ENCODE measurements around the gene PPP1R3E. TPM values are rescaled to one million over a fixed set of nuclear protein-coding genes. Genes with fewer than 3 reads are reported as not detected.

The PPP1R3E gene
- total and polyA plus RNA-seq, 7 experiments from 2014 or later: 1.6 to 138 (median 47.8) TPM

- no peaks in the 10 kb centered on the region for H3K9me3 ChIP-seq (ENCODE audit: control insufficient read depth in 2 of 3, low read length in 3 of 3)
- H3K4me1 Mint-ChIP-seq: peaks cover 0 to 33% (median 10%) of the 10 kb centered on the region in 7 donors
- peaks cover 0 to 6% of the 10 kb centered on the region in 2 donors for H3K4me1 ChIP-seq (ENCODE audit: control insufficient read depth in 2 of 2, insufficient read depth in 2 of 2, low read length in 2 of 2)
- peak overlapping the region in 2 of 10 donors; percentile 63 to 71 for H3K4me3 Mint-ChIP-seq
- peak overlapping the region in 2 of 9 donors; percentile 36 to 77 for H3K27ac Mint-ChIP-seq
- peaks cover 0 to 4% (median 0%) of the 10 kb centered on the region in 11 donors for H3K9me3 Mint-ChIP-seq
- H3K27ac ChIP-seq (ENCODE audit: low read depth, low read length): no peak overlapping the region
- ChIA-PET POLR2A (interaction anchor here (0.6 to 7.6 kb wide), 3 partner anchors 12 to 855 kb away, joined by 6 to 286 read pairs (median 7); partner anchors contain the start of gene PABPN1), CTCF (interaction anchor here (0.8 to 1.3 kb wide), 2 partner anchors 13 to 21 kb away, joined by 3 read pairs; no protein-coding TSS in a partner anchor)
- H3K27me3 ChIP-seq (ENCODE audit: control insufficient read depth in 2 of 2, insufficient read depth in 2 of 2, low read length in 2 of 2): no peaks in the 10 kb centered on the region
- H3K36me3 Mint-ChIP-seq: peaks cover 0 to 4% (median 0%) of the 10 kb centered on the region in 5 donors
- intact Hi-C loops (cut with micrococcal nuclease): loop anchor here (10.0 kb wide), 4 partner anchors 808 to 1832 kb away; partner anchors contain the start of genes EMC9 (in 2 of the 2), PSME2 (in 2 of the 2), RNF31 (in 2 of the 2) and CHMP4A (in 1 of the 2)
- no peaks in the 10 kb centered on the region for H3K36me3 ChIP-seq (ENCODE audit: control insufficient read depth in 2 of 3, insufficient read depth in 3 of 3, low read length in 3 of 3)
- H3K27me3 Mint-ChIP-seq: peaks cover 21 to 31% (median 23%) of the 10 kb centered on the region in 5 donors
- DNase-seq (no peak), ATAC-seq (no peak)
- H3K4me3 ChIP-seq (ENCODE audit: low read length): no peak overlapping the region
These were observed 4.5 kb upstream of the PPP1R3E start for GRCh38 chr14:23307146-23307530.

- intact Hi-C loops (cut with micrococcal nuclease): loop anchor here (10.0 kb wide), 4 partner anchors 808 to 1832 kb away; partner anchors contain the start of genes EMC9 (in 2 of the 2), PSME2 (in 2 of the 2), RNF31 (in 2 of the 2) and CHMP4A (in 1 of the 2)
- no peaks in the 10 kb centered on the region for H3K27me3 ChIP-seq (ENCODE audit: control insufficient read depth in 2 of 2, insufficient read depth in 2 of 2, low read length in 2 of 2)
- Mint-ChIP-seq H3K4me3 (peak within 1 kb of the TSS in 3 of 10 donors; percentile 8 to 71 (median 63)), H3K27me3 (peaks cover 20 to 31% (median 23%) of the 10 kb centered on the region in 5 donors), H3K9me3 (peaks cover 0 to 5% (median 0%) of the 10 kb centered on the region in 11 donors), H3K4me1 (peaks cover 0 to 33% (median 10%) of the 10 kb centered on the region in 7 donors), H3K36me3 (peaks cover 0 to 4% (median 0%) of the 10 kb centered on the region in 5 donors), H3K27ac (peak within 1 kb of the TSS in 3 of 9 donors; percentile 25 to 77 (median 36))
- ChIA-PET POLR2A (interaction anchor here (0.6 to 7.6 kb wide), 4 partner anchors 12 to 856 kb away, joined by 3 to 286 read pairs (median 6); partner anchors contain the start of gene PABPN1), CTCF (interaction anchor here (1.3 kb wide), 1 partner anchor 14 kb away, joined by 3 read pairs; no protein-coding TSS in a partner anchor)
- H3K9me3 ChIP-seq (ENCODE audit: control insufficient read depth in 2 of 3, low read length in 3 of 3): no peaks in the 10 kb centered on the region
- H3K36me3 ChIP-seq (ENCODE audit: control insufficient read depth in 2 of 3, insufficient read depth in 3 of 3, low read length in 3 of 3): peaks cover 0 to 3% (median 0%) of the 10 kb centered on the region in 3 experiments
- no peak within 1 kb of the TSS for H3K4me3 ChIP-seq (ENCODE audit: low read length)
- ATAC-seq (no peak), DNase-seq (peak in 1 of 9 donors; percentile 42)
- H3K27ac ChIP-seq (ENCODE audit: low read depth, low read length): no peak within 1 kb of the TSS
- H3K4me1 ChIP-seq (ENCODE audit: control insufficient read depth in 2 of 2, insufficient read depth in 2 of 2, low read length in 2 of 2): peaks cover 0 to 6% of the 10 kb centered on the region in 2 donors
These were observed 3.9 kb upstream of the PPP1R3E start, which contains the start of gene BCL2L2 for GRCh38 chr14:23306412-23307145. BCL2L2 (plus strand) TSS chr14:23306833; CDS start chr14:23307768, 935 bp downstream.

GRCh38 chr14:23301969-23302289 is 730 bp downstream of the PPP1R3E start:
- intact Hi-C loops (cut with micrococcal nuclease): loop anchor here (1.0 to 10.0 kb wide), 27 partner anchors 9 to 1827 kb away; partner anchors contain the start of genes ACIN1 (in 2 of the 2), C14orf119 (in 2 of the 2), DAD1 (in 2 of the 2) and DCAF11 (in 2 of the 2)
- peaks cover 0 to 15% of the 10 kb centered on the region in 2 donors for H3K4me1 ChIP-seq (ENCODE audit: control insufficient read depth in 2 of 2, insufficient read depth in 2 of 2, low read length in 2 of 2)
- no peaks in the 10 kb centered on the region for H3K9me3 ChIP-seq (ENCODE audit: control insufficient read depth in 2 of 3, low read length in 3 of 3)
- peak overlapping the region; percentile 89 to 99 (median 95) for H3K27ac Mint-ChIP-seq
- DNase-seq (peak in 4 of 9 donors; percentile 74 to 81 (median 80)), ATAC-seq (peak; percentile 14)
- peak overlapping the region; percentile 98 for H3K4me3 ChIP-seq (ENCODE audit: low read length)
- peaks cover 0 to 5% (median 0%) of the 10 kb centered on the region in 11 donors for H3K9me3 Mint-ChIP-seq
- H3K27me3 ChIP-seq (ENCODE audit: control insufficient read depth in 2 of 2, insufficient read depth in 2 of 2, low read length in 2 of 2): no peaks in the 10 kb centered on the region
- peaks cover 0 to 13% (median 0%) of the 10 kb centered on the region in 5 donors for H3K36me3 Mint-ChIP-seq
- peak overlapping the region; percentile 95 for H3K27ac ChIP-seq (ENCODE audit: low read depth, low read length)
- peak overlapping the region; percentile 88 to 100 (median 98) for H3K4me3 Mint-ChIP-seq
- ChIA-PET POLR2A (interaction anchor here (0.5 to 7.6 kb wide), 25 partner anchors 9 to 911 kb away, joined by 3 to 286 read pairs (median 3); partner anchors contain the start of genes ACIN1, C14orf119, CEBPE and DCAF11), CTCF (interaction anchor here (1.0 to 5.1 kb wide), 6 partner anchors 9 to 182 kb away, joined by 4 to 41 read pairs (median 4); partner anchors contain the start of genes HOMEZ and PABPN1)
- H3K4me1 Mint-ChIP-seq: peaks cover 7 to 41% (median 26%) of the 10 kb centered on the region in 7 donors
- H3K27me3 Mint-ChIP-seq: peaks cover 9 to 15% (median 14%) of the 10 kb centered on the region in 5 donors
- peaks cover 0 to 17% (median 0%) of the 10 kb centered on the region in 3 experiments for H3K36me3 ChIP-seq (ENCODE audit: control insufficient read depth in 2 of 3, insufficient read depth in 3 of 3, low read length in 3 of 3)

- H3K36me3 ChIP-seq (ENCODE audit: control insufficient read depth in 2 of 3, insufficient read depth in 3 of 3, low read length in 3 of 3): peaks cover 0 to 17% (median 0%) of the 10 kb centered on the region in 3 experiments
- intact Hi-C loops (cut with micrococcal nuclease): loop anchor here (1.0 to 10.0 kb wide), 21 partner anchors 8 to 1827 kb away; partner anchors contain the start of genes DAD1 (in 2 of the 2), DCAF11 (in 2 of the 2), EMC9 (in 2 of the 2) and HOMEZ (in 2 of the 2)
- H3K27ac ChIP-seq (ENCODE audit: low read depth, low read length): peak overlapping the region; percentile 95
- DNase-seq (peak; percentile 93 to 99 (median 98)), ATAC-seq (peak; percentile 86)
- H3K4me1 ChIP-seq (ENCODE audit: control insufficient read depth in 2 of 2, insufficient read depth in 2 of 2, low read length in 2 of 2): peaks cover 0 to 15% of the 10 kb centered on the region in 2 donors
- H3K27me3 Mint-ChIP-seq: peaks cover 8 to 15% (median 12%) of the 10 kb centered on the region in 5 donors
- H3K27ac Mint-ChIP-seq: peak overlapping the region; percentile 92 to 99 (median 97)
- POLR2A ChIA-PET: interaction anchor here (0.6 to 7.6 kb wide), 19 partner anchors 10 to 813 kb away, joined by 3 to 286 read pairs (median 5); partner anchors contain the start of genes ACIN1, C14orf119, DCAF11 and HAUS4
- CTCF ChIA-PET: interaction anchor here (0.5 to 5.1 kb wide), 9 partner anchors 9 to 225 kb away, joined by 3 to 41 read pairs (median 5); partner anchors contain the start of genes HOMEZ and PABPN1
- H3K4me3 ChIP-seq (ENCODE audit: low read length): peak overlapping the region; percentile 98
- H3K9me3 ChIP-seq (ENCODE audit: control insufficient read depth in 2 of 3, low read length in 3 of 3): no peaks in the 10 kb centered on the region
- H3K9me3 Mint-ChIP-seq: peaks cover 0 to 6% (median 0%) of the 10 kb centered on the region in 11 donors
- H3K36me3 Mint-ChIP-seq: peaks cover 0 to 13% (median 0%) of the 10 kb centered on the region in 5 donors
- peak overlapping the region; percentile 89 to 100 (median 98) for H3K4me3 Mint-ChIP-seq
- H3K4me1 Mint-ChIP-seq: peaks cover 7 to 41% (median 26%) of the 10 kb centered on the region in 7 donors
- H3K27me3 ChIP-seq (ENCODE audit: control insufficient read depth in 2 of 2, insufficient read depth in 2 of 2, low read length in 2 of 2): no peaks in the 10 kb centered on the region
These were observed 1.2 kb downstream of the PPP1R3E start for GRCh38 chr14:23301288-23301968.

- H3K9me3 ChIP-seq (ENCODE audit: control insufficient read depth in 2 of 3, low read length in 3 of 3): no peaks in the 10 kb centered on the region
- peaks cover 2 to 9% (median 6%) of the 10 kb centered on the region in 5 donors for H3K27me3 Mint-ChIP-seq
- intact Hi-C loops (cut with micrococcal nuclease): loop anchor here (1.0 to 10.0 kb wide), 21 partner anchors 7 to 1826 kb away; partner anchors contain the start of genes DAD1 (in 2 of the 2), DCAF11 (in 2 of the 2), EMC9 (in 2 of the 2) and HOMEZ (in 2 of the 2)
- ATAC-seq (no peak), DNase-seq (peak in 6 of 9 donors; percentile 13 to 36 (median 16))
- no peaks in the 10 kb centered on the region for H3K27me3 ChIP-seq (ENCODE audit: control insufficient read depth in 2 of 2, insufficient read depth in 2 of 2, low read length in 2 of 2)
- H3K36me3 Mint-ChIP-seq: peaks cover 0 to 13% (median 0%) of the 10 kb centered on the region in 5 donors
- CTCF ChIA-PET: interaction anchor here (0.5 to 5.1 kb wide), 11 partner anchors 8 to 232 kb away, joined by 3 to 41 read pairs (median 4); partner anchors contain the start of genes HOMEZ and PABPN1
- H3K36me3 ChIP-seq (ENCODE audit: control insufficient read depth in 2 of 3, insufficient read depth in 3 of 3, low read length in 3 of 3): peaks cover 0 to 17% (median 0%) of the 10 kb centered on the region in 3 experiments
- peak overlapping the region; percentile 92 to 99 (median 97) for H3K27ac Mint-ChIP-seq
- H3K9me3 Mint-ChIP-seq: peaks cover 0 to 6% (median 0%) of the 10 kb centered on the region in 11 donors
- POLR2A ChIA-PET: interaction anchor here (0.8 to 7.6 kb wide), 14 partner anchors 10 to 813 kb away, joined by 3 to 286 read pairs (median 5); partner anchors contain the start of genes DCAF11, HAUS4, HOMEZ and NRL
- peak overlapping the region; percentile 95 for H3K27ac ChIP-seq (ENCODE audit: low read depth, low read length)
- H3K4me1 Mint-ChIP-seq: peaks cover 7 to 35% (median 26%) of the 10 kb centered on the region in 7 donors
- H3K4me3 Mint-ChIP-seq: peak overlapping the region; percentile 88 to 100 (median 96)
- peaks cover 0 to 15% of the 10 kb centered on the region in 2 donors for H3K4me1 ChIP-seq (ENCODE audit: control insufficient read depth in 2 of 2, insufficient read depth in 2 of 2, low read length in 2 of 2)
- peak overlapping the region; percentile 42 for H3K4me3 ChIP-seq (ENCODE audit: low read length)
These were observed 1.9 kb downstream of the PPP1R3E start for GRCh38 chr14:23300687-23301223.
